ENCODE results near the gene ARHGAP15. TPM values are rescaled to one million over a fixed set of nuclear protein-coding genes. Genes with fewer than 3 reads are reported as not detected.
A peak's percentile ranks its signal among the peaks of the same experiment; 100 is the strongest.

The ARHGAP15 gene
- total and polyA plus RNA-seq, 10 donors: 55.8 to 219 (median 130) TPM

GRCh38 chr2:143183804-143184463 lies 54.7 kb downstream of the ARHGAP15 start:
- H3K9me3 ChIP-seq: peaks cover 0 to 17% (median 13%) of the 10 kb centered on the region in 8 donors
- no peaks in the 10 kb centered on the region for H3K27me3 ChIP-seq (replicated peaks in 1 of 7)
- peak overlapping the region in 5 of 8 donors; percentile 2 to 40 (median 39) for H3K27ac ChIP-seq
- H3K4me1 ChIP-seq: peaks cover 0 to 39% (median 9%) of the 10 kb centered on the region in 6 donors
- WGBS, 5 donors: 62 to 72% (median 68%) methylated on average over 5 of the region's 5 CpGs
- intact Hi-C loops (cut with DNase I; ENCODE audit: low total_unique reads): no loop called here
- no peak overlapping the region for H3K4me3 ChIP-seq
- no peak for DNase-seq
- TF ChIP-seq, protein P1, sequence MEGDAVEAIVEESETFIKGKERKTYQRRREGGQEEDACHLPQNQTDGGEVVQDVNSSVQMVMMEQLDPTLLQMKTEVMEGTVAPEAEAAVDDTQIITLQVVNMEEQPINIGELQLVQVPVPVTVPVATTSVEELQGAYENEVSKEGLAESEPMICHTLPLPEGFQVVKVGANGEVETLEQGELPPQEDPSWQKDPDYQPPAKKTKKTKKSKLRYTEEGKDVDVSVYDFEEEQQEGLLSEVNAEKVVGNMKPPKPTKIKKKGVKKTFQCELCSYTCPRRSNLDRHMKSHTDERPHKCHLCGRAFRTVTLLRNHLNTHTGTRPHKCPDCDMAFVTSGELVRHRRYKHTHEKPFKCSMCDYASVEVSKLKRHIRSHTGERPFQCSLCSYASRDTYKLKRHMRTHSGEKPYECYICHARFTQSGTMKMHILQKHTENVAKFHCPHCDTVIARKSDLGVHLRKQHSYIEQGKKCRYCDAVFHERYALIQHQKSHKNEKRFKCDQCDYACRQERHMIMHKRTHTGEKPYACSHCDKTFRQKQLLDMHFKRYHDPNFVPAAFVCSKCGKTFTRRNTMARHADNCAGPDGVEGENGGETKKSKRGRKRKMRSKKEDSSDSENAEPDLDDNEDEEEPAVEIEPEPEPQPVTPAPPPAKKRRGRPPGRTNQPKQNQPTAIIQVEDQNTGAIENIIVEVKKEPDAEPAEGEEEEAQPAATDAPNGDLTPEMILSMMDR (IDR thresholded peaks at IDR 0.05 in 8 of 11, conservative IDR thresholded peaks at IDR 0.05 in 3 of 11): no peak
- no peak for TF ChIP-seq POLR2A (IDR thresholded peaks at IDR 0.05)
- peaks cover 0 to 13% (median 0%) of the 10 kb centered on the region in 6 donors for H3K36me3 ChIP-seq

DNA sequence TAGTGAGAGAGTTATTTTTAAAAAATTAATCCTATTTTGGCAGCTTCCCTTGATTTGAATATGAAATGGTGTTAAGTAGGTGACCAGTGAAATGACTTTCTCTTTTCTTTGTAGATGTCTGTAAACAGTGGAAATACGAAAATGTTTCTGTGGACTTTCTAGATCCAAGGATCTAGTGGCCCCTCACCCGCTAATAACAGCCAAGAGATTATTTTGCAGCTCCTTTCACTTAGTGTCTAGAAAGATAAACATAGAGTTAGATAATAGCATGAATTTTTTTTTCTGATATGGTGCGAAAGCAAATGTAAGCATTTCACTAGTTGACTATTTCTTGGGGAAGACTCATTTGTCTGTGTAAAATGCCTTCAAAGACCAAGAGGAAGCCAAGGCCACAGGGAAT lies 57.7 kb downstream of the ARHGAP15 start:
- 75 to 90% (median 77%) methylated on average over 3 of the region's 3 CpGs for WGBS, 5 donors
- Histone ChIP-seq H3K4me1 (peaks cover 0 to 30% (median 8%) of the 10 kb centered on the region in 6 donors), H3K4me3 (no peak overlapping the region), H3K27me3 (replicated peaks in 1 of 7) (no peaks in the 10 kb centered on the region), H3K27ac (no peak overlapping the region), H3K36me3 (peaks cover 0 to 16% (median 12%) of the 10 kb centered on the region in 6 donors), H3K9me3 (no peaks in the 10 kb centered on the region)
- TF ChIP-seq, protein P1 (IDR thresholded peaks at IDR 0.05 in 8 of 11, conservative IDR thresholded peaks at IDR 0.05 in 3 of 11): no peak
- TF ChIP-seq POLR2A (IDR thresholded peaks at IDR 0.05) (no peak), POLR2AphosphoS5 (IDR thresholded peaks at IDR 0.05) (no peak)
- no peak for DNase-seq
- intact Hi-C loops (cut with DNase I; ENCODE audit: low total_unique reads): no loop called here

DNA sequence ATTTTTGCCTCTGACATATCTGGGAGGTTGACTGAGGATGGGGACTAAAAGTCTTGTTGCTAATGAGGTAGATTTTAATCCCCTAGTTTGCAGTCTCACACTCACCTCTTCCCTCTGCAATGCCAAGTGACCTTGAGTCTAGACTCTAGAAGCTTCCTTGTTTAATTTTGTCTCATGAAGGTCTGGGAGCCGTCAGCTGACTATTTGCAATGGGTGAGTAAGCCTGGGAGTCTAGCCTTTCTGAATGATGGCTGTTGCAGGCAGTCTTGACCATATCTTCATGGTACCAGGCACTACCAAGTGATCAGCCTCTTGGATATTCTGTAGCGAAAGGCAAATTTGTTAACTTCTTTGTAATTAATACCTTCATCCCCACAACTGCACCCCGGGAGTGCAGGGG lies 61.2 kb downstream of the ARHGAP15 start:
- TF ChIP-seq, protein P1 (IDR thresholded peaks at IDR 0.05 in 8 of 11, conservative IDR thresholded peaks at IDR 0.05 in 3 of 11): no peak
- TF ChIP-seq POLR2AphosphoS5 (IDR thresholded peaks at IDR 0.05) (no peak), POLR2A (IDR thresholded peaks at IDR 0.05) (no peak)
- H3K27me3 ChIP-seq (replicated peaks in 1 of 7): no peaks in the 10 kb centered on the region
- no peaks in the 10 kb centered on the region for H3K9me3 ChIP-seq
- no peak overlapping the region for H3K4me3 ChIP-seq
- H3K36me3 ChIP-seq: peaks cover 0 to 36% (median 16%) of the 10 kb centered on the region in 6 donors
- intact Hi-C loops (cut with DNase I; ENCODE audit: low total_unique reads): no loop called here
- H3K4me1 ChIP-seq: peaks cover 0 to 14% (median 0%) of the 10 kb centered on the region in 6 donors
- no peak for DNase-seq
- no peak overlapping the region for H3K27ac ChIP-seq
- WGBS, 5 donors: 82 to 94% (median 93%) methylated on average over 3 of the region's 3 CpGs

DNA sequence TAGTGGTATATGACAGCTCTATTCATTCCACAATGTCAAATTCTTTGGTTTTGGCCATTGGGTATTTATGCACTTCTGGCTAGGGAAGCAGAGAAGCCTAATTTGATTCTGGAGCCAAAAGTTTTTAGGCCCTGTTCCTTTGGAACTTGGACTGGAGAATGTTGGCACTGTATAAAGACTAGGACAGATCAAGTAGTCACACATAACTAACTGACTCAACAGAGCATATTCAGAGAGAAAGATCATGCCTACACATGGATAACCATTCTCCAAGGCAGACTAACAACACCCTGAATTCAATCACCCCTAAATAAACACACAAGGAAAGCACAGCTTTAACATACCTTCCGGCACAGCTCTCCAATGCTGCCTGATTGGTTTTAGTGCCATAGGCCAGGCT lies 62.9 kb downstream of the ARHGAP15 start:
- intact Hi-C loops (cut with DNase I; ENCODE audit: low total_unique reads): no loop called here
- WGBS, 5 donors: 93 to 100% (median 94%) methylated on average over 1 of the region's 1 CpG
- TF ChIP-seq POLR2A (IDR thresholded peaks at IDR 0.05): no peak
- no peak for DNase-seq
- no peak overlapping the region for H3K4me3 ChIP-seq
- peaks cover 0 to 25% (median 0%) of the 10 kb centered on the region in 6 donors for H3K4me1 ChIP-seq
- peaks cover 0 to 36% (median 16%) of the 10 kb centered on the region in 6 donors for H3K36me3 ChIP-seq
- no peaks in the 10 kb centered on the region for H3K27me3 ChIP-seq (replicated peaks in 1 of 7)
- no peak overlapping the region for H3K27ac ChIP-seq
- H3K9me3 ChIP-seq: no peaks in the 10 kb centered on the region

Measured in spleen (tissue), 11 donors.